ENCODE measurements around the gene ADNP2. TPM values are rescaled to one million over a fixed set of nuclear protein-coding genes. Genes with fewer than 3 reads are reported as not detected.

Gene ADNP2
- total RNA-seq, 1 donor from 2014 or later: 15.2 TPM

GRCh38 chr18:80168982-80169381 lies 59.9 kb downstream of the ADNP2 start:
- no peaks in the 10 kb centered on the region for H3K27me3 Mint-ChIP-seq (ENCODE audit: low read depth)
- H3K4me3 Mint-ChIP-seq (ENCODE audit: unreplicated experiment): no peak overlapping the region
- peak; percentile 35 for DNase-seq (ENCODE audit: low spot score)

GRCh38 chr18:80169607-80170006 lies 60.5 kb downstream of the ADNP2 start:
- peaks cover 7% of the 10 kb centered on the region for H3K9me3 Mint-ChIP-seq (ENCODE audit: low read depth)
- H3K4me1 Mint-ChIP-seq (ENCODE audit: low read depth): peaks cover 12% of the 10 kb centered on the region

More at GRCh38 chr18:80168982-80169381, 59.9 kb downstream of the ADNP2 start:
- Mint-ChIP-seq H3K27ac (ENCODE audit: unreplicated experiment) (no peak overlapping the region), H3K9me3 (ENCODE audit: low read depth) (peaks cover 12% of the 10 kb centered on the region), H3K36me3 (ENCODE audit: low read depth) (peaks cover 10% of the 10 kb centered on the region), H3K4me1 (ENCODE audit: low read depth) (peaks cover 12% of the 10 kb centered on the region)
- TF ChIP-seq CTCF (IDR thresholded peaks at IDR 0.05): no peak

GRCh38 chr18:80170395-80171053 lies 61.5 kb downstream of the ADNP2 start:
- TF ChIP-seq CTCF (IDR thresholded peaks at IDR 0.05): no peak
- Mint-ChIP-seq H3K27ac (ENCODE audit: unreplicated experiment) (no peak overlapping the region), H3K9me3 (ENCODE audit: low read depth) (no peaks in the 10 kb centered on the region), H3K36me3 (ENCODE audit: low read depth) (peaks cover 4% of the 10 kb centered on the region), H3K4me1 (ENCODE audit: low read depth) (peaks cover 16% of the 10 kb centered on the region), H3K27me3 (ENCODE audit: low read depth) (no peaks in the 10 kb centered on the region), H3K4me3 (ENCODE audit: unreplicated experiment) (no peak overlapping the region)
- DNase-seq (ENCODE audit: low spot score): peak; percentile 63

More at GRCh38 chr18:80169607-80170006, 60.5 kb downstream of the ADNP2 start:
- H3K4me3 Mint-ChIP-seq (ENCODE audit: unreplicated experiment): no peak overlapping the region
- H3K36me3 Mint-ChIP-seq (ENCODE audit: low read depth): peaks cover 6% of the 10 kb centered on the region
- no peak for TF ChIP-seq CTCF (IDR thresholded peaks at IDR 0.05)
- no peaks in the 10 kb centered on the region for H3K27me3 Mint-ChIP-seq (ENCODE audit: low read depth)
- DNase-seq (ENCODE audit: low spot score): peak; percentile 48
- no peak overlapping the region for H3K27ac Mint-ChIP-seq (ENCODE audit: unreplicated experiment)

- no peaks in the 10 kb centered on the region for H3K27me3 Mint-ChIP-seq (ENCODE audit: low read depth)
- no peaks in the 10 kb centered on the region for H3K9me3 Mint-ChIP-seq (ENCODE audit: low read depth)
- H3K4me1 Mint-ChIP-seq (ENCODE audit: low read depth): peaks cover 23% of the 10 kb centered on the region
- peak; percentile 42 for DNase-seq (ENCODE audit: low spot score)
- peaks cover 4% of the 10 kb centered on the region for H3K36me3 Mint-ChIP-seq (ENCODE audit: low read depth)
- TF ChIP-seq CTCF (IDR thresholded peaks at IDR 0.05): peak; percentile 91
- no peak overlapping the region for H3K27ac Mint-ChIP-seq (ENCODE audit: unreplicated experiment)
- no peak overlapping the region for H3K4me3 Mint-ChIP-seq (ENCODE audit: unreplicated experiment)
Observed at GRCh38 chr18:80171054-80171872, 62.2 kb downstream of the ADNP2 start.

- H3K4me3 Mint-ChIP-seq (ENCODE audit: unreplicated experiment): no peak overlapping the region
- no peak overlapping the region for H3K27ac Mint-ChIP-seq (ENCODE audit: unreplicated experiment)
- TF ChIP-seq CTCF (IDR thresholded peaks at IDR 0.05): no peak
- H3K36me3 Mint-ChIP-seq (ENCODE audit: low read depth): peaks cover 4% of the 10 kb centered on the region
- peaks cover 29% of the 10 kb centered on the region for H3K4me1 Mint-ChIP-seq (ENCODE audit: low read depth)
- H3K27me3 Mint-ChIP-seq (ENCODE audit: low read depth): no peaks in the 10 kb centered on the region
- H3K9me3 Mint-ChIP-seq (ENCODE audit: low read depth): no peaks in the 10 kb centered on the region
- no peak for DNase-seq (ENCODE audit: low spot score)
Observed at GRCh38 chr18:80172056-80172455, 63.0 kb downstream of the ADNP2 start.
